Panc1 (cell line): ENCODE measurements around the gene TTBK1.

ENCODE experiments used
- POLR2AphosphoS5 ChIP-seq: IDR thresholded peaks from 2 replicates; pipeline ENCODE4 v1.6.1; 2012; ENCODE audit warnings: mild to moderate bottlenecking, low read depth, low read length, moderate library complexity
- SIN3A ChIP-seq: IDR thresholded peaks from 2 replicates; pipeline ENCODE4 v1.6.1; 2012; ENCODE audit warnings: low read depth, mild to moderate bottlenecking, low read length, moderate library complexity, borderline replicate concordance; ENCODE audit not compliant: insufficient read depth
- TCF7L2 ChIP-seq: IDR thresholded peaks from 2 replicates; pipeline ENCODE4 v1.6.1; 2011; ENCODE audit warnings: mild to moderate bottlenecking, low read depth, low read length, inconsistent platforms
- TF ChIP-seq, protein P1 (sequence below): fragments of 450-650 bp; IDR thresholded peaks from 2 replicates; pipeline ENCODE4 v1.5.1; 2017; ENCODE audit warnings: mild to moderate bottlenecking
- TF ChIP-seq, protein P2 (sequence below), 2 experiments: IDR thresholded peaks; 2 replicates each; pipeline ENCODE4 v1.6.1; 2011 to 2012; ENCODE audit warnings: low read depth in 2 of 2, control low read depth in 1 of 2, low read length in 1 of 2, mild to moderate bottlenecking in 1 of 2, moderate library complexity in 1 of 2; ENCODE audit not compliant: insufficient read depth in 1 of 2

DNA sequence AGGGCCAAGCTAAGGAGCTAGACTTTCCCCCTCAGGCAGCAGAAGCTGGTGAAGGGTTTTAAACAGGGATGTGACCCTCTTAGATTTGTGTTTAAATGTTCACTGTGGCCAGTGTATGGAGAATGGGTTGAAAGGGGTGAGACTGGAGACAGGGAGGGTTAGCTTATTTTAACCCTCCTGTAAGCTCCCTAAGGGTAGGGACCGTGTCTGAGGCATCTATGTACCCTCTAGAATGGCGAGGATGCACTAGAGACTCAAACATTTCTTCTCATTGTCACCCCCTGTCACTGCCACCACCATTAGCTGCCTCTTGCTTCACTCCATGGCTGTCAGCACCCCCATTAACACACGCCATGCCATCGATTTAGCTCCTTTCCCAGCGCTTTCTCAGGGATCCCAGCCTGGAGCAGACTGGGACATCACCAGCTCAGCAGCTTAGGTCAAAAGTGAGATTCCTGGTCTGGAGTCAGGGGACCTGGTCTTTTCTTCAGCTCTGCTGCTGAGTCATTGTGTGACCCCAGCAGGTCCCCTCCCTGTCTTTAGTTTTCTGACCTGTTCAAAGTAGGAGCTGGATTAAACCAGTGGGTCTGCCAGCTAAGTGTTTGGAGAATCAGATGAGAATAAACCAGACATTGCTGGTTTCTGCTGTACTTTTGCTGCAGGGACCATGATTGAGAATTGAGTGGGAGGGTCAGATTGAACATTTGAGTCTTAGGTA, 53.7 kb downstream of the TTBK1 start:
- TF ChIP-seq, protein P1, sequence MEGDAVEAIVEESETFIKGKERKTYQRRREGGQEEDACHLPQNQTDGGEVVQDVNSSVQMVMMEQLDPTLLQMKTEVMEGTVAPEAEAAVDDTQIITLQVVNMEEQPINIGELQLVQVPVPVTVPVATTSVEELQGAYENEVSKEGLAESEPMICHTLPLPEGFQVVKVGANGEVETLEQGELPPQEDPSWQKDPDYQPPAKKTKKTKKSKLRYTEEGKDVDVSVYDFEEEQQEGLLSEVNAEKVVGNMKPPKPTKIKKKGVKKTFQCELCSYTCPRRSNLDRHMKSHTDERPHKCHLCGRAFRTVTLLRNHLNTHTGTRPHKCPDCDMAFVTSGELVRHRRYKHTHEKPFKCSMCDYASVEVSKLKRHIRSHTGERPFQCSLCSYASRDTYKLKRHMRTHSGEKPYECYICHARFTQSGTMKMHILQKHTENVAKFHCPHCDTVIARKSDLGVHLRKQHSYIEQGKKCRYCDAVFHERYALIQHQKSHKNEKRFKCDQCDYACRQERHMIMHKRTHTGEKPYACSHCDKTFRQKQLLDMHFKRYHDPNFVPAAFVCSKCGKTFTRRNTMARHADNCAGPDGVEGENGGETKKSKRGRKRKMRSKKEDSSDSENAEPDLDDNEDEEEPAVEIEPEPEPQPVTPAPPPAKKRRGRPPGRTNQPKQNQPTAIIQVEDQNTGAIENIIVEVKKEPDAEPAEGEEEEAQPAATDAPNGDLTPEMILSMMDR: no peak
- TF ChIP-seq POLR2AphosphoS5: no peak
- TF ChIP-seq SIN3A: no peak
- no peak for TF ChIP-seq TCF7L2
- TF ChIP-seq, protein P2, sequence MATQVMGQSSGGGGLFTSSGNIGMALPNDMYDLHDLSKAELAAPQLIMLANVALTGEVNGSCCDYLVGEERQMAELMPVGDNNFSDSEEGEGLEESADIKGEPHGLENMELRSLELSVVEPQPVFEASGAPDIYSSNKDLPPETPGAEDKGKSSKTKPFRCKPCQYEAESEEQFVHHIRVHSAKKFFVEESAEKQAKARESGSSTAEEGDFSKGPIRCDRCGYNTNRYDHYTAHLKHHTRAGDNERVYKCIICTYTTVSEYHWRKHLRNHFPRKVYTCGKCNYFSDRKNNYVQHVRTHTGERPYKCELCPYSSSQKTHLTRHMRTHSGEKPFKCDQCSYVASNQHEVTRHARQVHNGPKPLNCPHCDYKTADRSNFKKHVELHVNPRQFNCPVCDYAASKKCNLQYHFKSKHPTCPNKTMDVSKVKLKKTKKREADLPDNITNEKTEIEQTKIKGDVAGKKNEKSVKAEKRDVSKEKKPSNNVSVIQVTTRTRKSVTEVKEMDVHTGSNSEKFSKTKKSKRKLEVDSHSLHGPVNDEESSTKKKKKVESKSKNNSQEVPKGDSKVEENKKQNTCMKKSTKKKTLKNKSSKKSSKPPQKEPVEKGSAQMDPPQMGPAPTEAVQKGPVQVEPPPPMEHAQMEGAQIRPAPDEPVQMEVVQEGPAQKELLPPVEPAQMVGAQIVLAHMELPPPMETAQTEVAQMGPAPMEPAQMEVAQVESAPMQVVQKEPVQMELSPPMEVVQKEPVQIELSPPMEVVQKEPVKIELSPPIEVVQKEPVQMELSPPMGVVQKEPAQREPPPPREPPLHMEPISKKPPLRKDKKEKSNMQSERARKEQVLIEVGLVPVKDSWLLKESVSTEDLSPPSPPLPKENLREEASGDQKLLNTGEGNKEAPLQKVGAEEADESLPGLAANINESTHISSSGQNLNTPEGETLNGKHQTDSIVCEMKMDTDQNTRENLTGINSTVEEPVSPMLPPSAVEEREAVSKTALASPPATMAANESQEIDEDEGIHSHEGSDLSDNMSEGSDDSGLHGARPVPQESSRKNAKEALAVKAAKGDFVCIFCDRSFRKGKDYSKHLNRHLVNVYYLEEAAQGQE (IDR thresholded peaks at IDR 0.05; ENCODE audit: insufficient read depth in 1 of 2, low read depth in 2 of 2, low read length in 1 of 2): no peak
